SJSA1 (cell line): ENCODE data around the gene LACRT. TPM values are rescaled to one million over a fixed set of nuclear protein-coding genes. Genes with fewer than 3 reads are reported as not detected.
"Not testable (repeated sequence)": the region's sequence is repeated elsewhere in the genome, so short reads cannot be mapped to it uniquely, and the experiment has no call there.

Source experiments
- DNase-seq, 2 experiments: peaks; one replicate each; pipeline ENCODE4 v3.0.0-alpha.2; 2015 to 2020; ENCODE audit warnings: low spot score in 2 of 2, low read depth in 1 of 2
- H3K27ac ChIP-seq: fragments of 250-450 bp; sonication (Bioruptor Pico); 2 replicates; pipeline ENCODE4 v1.5.1; 2020; ENCODE audit warnings: mild to moderate bottlenecking, moderate library complexity
- H3K27me3 ChIP-seq: fragments of 250-450 bp; sonication (Bioruptor Pico); replicated peaks from 2 replicates; pipeline ENCODE4 v1.5.1; 2020; ENCODE audit warnings: mild to moderate bottlenecking, moderate library complexity
- H3K36me3 ChIP-seq: fragments of 250-450 bp; sonication (Bioruptor Pico); 2 replicates; pipeline ENCODE4 v1.5.1; 2020; ENCODE audit warnings: mild to moderate bottlenecking
- H3K4me1 ChIP-seq: fragments of 250-450 bp; sonication (Bioruptor Pico); replicated peaks from 2 replicates; pipeline ENCODE4 v1.6.1; 2021; ENCODE audit warnings: mild to moderate bottlenecking
- H3K4me3 ChIP-seq: fragments of 250-450 bp; sonication (Bioruptor Pico); 2 replicates; pipeline ENCODE4 v1.5.1; 2020; ENCODE audit warnings: mild to moderate bottlenecking
- H3K9me3 ChIP-seq: fragments of 250-450 bp; sonication (Bioruptor Pico); replicated peaks from 2 replicates; pipeline ENCODE4 v1.5.1; 2020; ENCODE audit warnings: mild to moderate bottlenecking
- total RNA-seq: library from RNA; depleted of rRNA; stranded (reverse); fragments of >200 nt; shearing (Covaris generic); gene quantifications from 2 replicates; pipeline ENCODE4 v1.2.3, GENCODE V29; 2014; rRNA removed

LACRT gene
- total RNA-seq = not detected in 2 replicates

- no peaks in the 10 kb centered on the region for H3K9me3 ChIP-seq
- no peak for DNase-seq
- no peak within 1 kb of the TSS for H3K27ac ChIP-seq
- 0 out of 2 replicates have a peak, but pooled peaks cover 3% of the 10 kb centered on the region for H3K27me3 ChIP-seq
- no peaks in the 10 kb centered on the region for H3K36me3 ChIP-seq
- H3K4me3 ChIP-seq = no peak within 1 kb of the TSS
- no peaks in the 10 kb centered on the region for H3K4me1 ChIP-seq
These were observed at the start of gene LACRT for GRCh38 chr12:54634795-54635194. LACRT (minus strand) TSS chr12:54634895; CDS start chr12:54634841, 54 bp downstream.

GRCh38 chr12:54683398-54683797 lies 48.7 kb upstream of the LACRT start:
- Histone ChIP-seq H3K4me1 (no peaks in the 10 kb centered on the region), H3K27ac (no peak overlapping the region), H3K27me3 (peaks cover 7% of the 10 kb centered on the region; the same call in 1 of the 2 replicates), H3K9me3 (no peaks in the 10 kb centered on the region), H3K36me3 (no peaks in the 10 kb centered on the region), H3K4me3 (no peak overlapping the region)
- DNase-seq = no peak

GRCh38 chr12:54682674-54683073 lies 48.0 kb upstream of the LACRT start:
- Histone ChIP-seq H3K36me3 (no peaks in the 10 kb centered on the region), H3K4me3 (no peak overlapping the region), H3K9me3 (no peaks in the 10 kb centered on the region), H3K27me3 (peaks cover 7% of the 10 kb centered on the region; the same call in 1 of the 2 replicates), H3K27ac (no peak overlapping the region), H3K4me1 (no peaks in the 10 kb centered on the region)
- no peak for DNase-seq

DNA sequence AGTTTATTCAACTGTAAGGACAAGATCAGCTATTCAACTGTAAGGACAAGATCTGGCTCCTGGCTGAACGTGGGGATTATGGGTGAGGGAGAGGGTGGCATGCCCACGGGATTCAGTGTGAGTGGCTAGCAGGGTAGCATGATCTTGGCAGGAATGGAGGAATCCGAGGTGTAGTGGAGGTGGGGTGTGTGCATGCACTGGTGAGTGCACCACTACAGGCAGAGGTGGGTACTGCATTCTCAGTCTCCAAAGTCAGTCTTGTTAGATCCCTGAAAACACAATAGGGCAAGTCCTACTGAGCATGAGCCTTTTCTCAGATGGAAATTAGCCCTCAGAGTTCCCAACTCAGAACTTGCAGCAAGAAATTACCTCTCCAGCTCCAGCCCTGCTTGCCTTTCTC lies 45.7 kb upstream of the LACRT start:
- peaks cover 7% of the 10 kb centered on the region; the same call in 1 of the 2 replicates for H3K27me3 ChIP-seq
- H3K4me3 ChIP-seq = no peak overlapping the region
- DNase-seq = no peak
- no peaks in the 10 kb centered on the region for H3K9me3 ChIP-seq
- H3K4me1 ChIP-seq = no peaks in the 10 kb centered on the region
- no peak overlapping the region for H3K27ac ChIP-seq
- no peaks in the 10 kb centered on the region for H3K36me3 ChIP-seq

- H3K36me3 ChIP-seq = no peaks in the 10 kb centered on the region
- no peaks in the 10 kb centered on the region for H3K4me1 ChIP-seq
- no peak overlapping the region for H3K4me3 ChIP-seq
- peaks cover 7% of the 10 kb centered on the region; the same call in 1 of the 2 replicates for H3K27me3 ChIP-seq
- no peak for DNase-seq
- H3K9me3 ChIP-seq = no peaks in the 10 kb centered on the region
- no peak overlapping the region for H3K27ac ChIP-seq
These were observed 43.4 kb upstream of the LACRT start for GRCh38 chr12:54678131-54678530.

DNA sequence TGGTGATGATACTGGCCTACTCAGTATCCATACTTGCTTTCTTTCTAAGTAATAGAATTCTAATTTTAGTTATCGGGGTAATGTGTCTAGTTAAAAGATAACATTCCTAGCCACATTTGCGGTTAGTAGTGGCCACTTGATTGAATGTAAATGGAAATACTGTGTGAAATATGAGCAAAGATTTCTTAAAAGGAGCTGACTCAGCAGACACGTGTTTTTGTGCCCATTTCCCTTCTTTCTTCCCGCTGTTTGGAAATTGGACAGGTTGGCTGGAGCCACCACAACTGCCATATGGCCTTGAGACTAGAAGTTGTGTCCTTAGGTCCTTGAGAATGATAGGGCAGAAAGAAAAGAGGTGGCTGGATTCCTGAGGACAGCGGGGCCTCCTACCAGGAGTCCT lies 33.2 kb upstream of the LACRT start:
- H3K27me3 ChIP-seq = no peaks in the 10 kb centered on the region
- H3K4me3 ChIP-seq = no peak overlapping the region
- no peaks in the 10 kb centered on the region for H3K4me1 ChIP-seq
- H3K27ac ChIP-seq = no peak overlapping the region
- H3K36me3 ChIP-seq = no peaks in the 10 kb centered on the region
- no peaks in the 10 kb centered on the region for H3K9me3 ChIP-seq
- DNase-seq = no peak

GRCh38 chr12:54666008-54666407 lies 31.3 kb upstream of the LACRT start:
- DNase-seq = no peak
- Histone ChIP-seq H3K4me1 (no peaks in the 10 kb centered on the region), H3K4me3 (no peak overlapping the region), H3K27me3 (no peaks in the 10 kb centered on the region), H3K9me3 (no peaks in the 10 kb centered on the region), H3K36me3 (no peaks in the 10 kb centered on the region), H3K27ac (no peak overlapping the region)

GRCh38 chr12:54665022-54665635 lies 30.4 kb upstream of the LACRT start:
- not testable (repeated sequence) for H3K9me3 ChIP-seq, H3K27ac ChIP-seq, H3K4me3 ChIP-seq, H3K36me3 ChIP-seq, H3K4me1 ChIP-seq, H3K27me3 ChIP-seq, DNase-seq

- Histone ChIP-seq H3K36me3 (no peaks in the 10 kb centered on the region), H3K4me3 (no peak overlapping the region), H3K27ac (no peak overlapping the region), H3K9me3 (no peaks in the 10 kb centered on the region), H3K4me1 (no peaks in the 10 kb centered on the region), H3K27me3 (no peaks in the 10 kb centered on the region)
- no peak for DNase-seq
These were observed 28.9 kb upstream of the LACRT start for GRCh38 chr12:54663603-54664002.

DNA sequence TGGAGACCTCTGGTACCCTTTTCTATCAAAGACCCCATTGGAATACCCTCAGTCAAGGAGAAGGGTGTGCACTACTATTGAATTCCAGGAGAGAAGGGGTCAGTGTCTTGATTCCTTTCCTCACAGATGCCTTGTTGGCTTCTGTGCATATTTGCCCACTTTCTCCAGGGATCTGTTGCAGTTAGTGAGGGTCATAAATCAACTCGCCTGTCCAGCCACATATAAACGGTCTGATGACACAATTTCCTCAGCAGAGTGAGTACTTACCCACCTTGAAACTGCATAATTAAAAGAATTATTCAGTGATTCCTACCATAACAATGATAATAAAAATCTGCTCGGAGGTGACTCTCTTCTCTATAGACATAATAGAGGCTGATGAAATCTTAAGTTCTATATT lies 27.3 kb upstream of the LACRT start:
- H3K4me3 ChIP-seq = no peak overlapping the region
- no peaks in the 10 kb centered on the region for H3K36me3 ChIP-seq
- H3K27ac ChIP-seq = no peak overlapping the region
- no peak for DNase-seq
- H3K4me1 ChIP-seq = no peaks in the 10 kb centered on the region
- H3K9me3 ChIP-seq = no peaks in the 10 kb centered on the region
- H3K27me3 ChIP-seq = no peaks in the 10 kb centered on the region

- Histone ChIP-seq H3K9me3 (no peaks in the 10 kb centered on the region), H3K27me3 (peaks cover 5% of the 10 kb centered on the region; the same call in 1 of the 2 replicates), H3K27ac (no peak overlapping the region), H3K4me3 (no peak overlapping the region), H3K36me3 (no peaks in the 10 kb centered on the region), H3K4me1 (peaks cover 7% of the 10 kb centered on the region; the same call in 1 of the 2 replicates)
- no peak for DNase-seq
These were observed 26.4 kb upstream of the LACRT start for GRCh38 chr12:54661048-54661447.

GRCh38 chr12:54660320-54660962 lies 25.7 kb upstream of the LACRT start:
- Histone ChIP-seq H3K27me3 (peaks cover 5% of the 10 kb centered on the region; the same call in 1 of the 2 replicates), H3K4me1 (peaks cover 7% of the 10 kb centered on the region; the same call in 1 of the 2 replicates), H3K27ac (no peak overlapping the region), H3K4me3 (no peak overlapping the region), H3K9me3 (no peaks in the 10 kb centered on the region), H3K36me3 (no peaks in the 10 kb centered on the region)
- no peak for DNase-seq

GRCh38 chr12:54658306-54659264 lies 23.9 kb upstream of the LACRT start:
- H3K9me3 ChIP-seq = no peaks in the 10 kb centered on the region
- H3K27me3 ChIP-seq = peaks cover 5% of the 10 kb centered on the region; the same call in 1 of the 2 replicates
- H3K4me3 ChIP-seq = no peak overlapping the region
- H3K4me1 ChIP-seq = peaks cover 7% of the 10 kb centered on the region; the same call in 1 of the 2 replicates
- DNase-seq = peak in 1 of 2 experiments; percentile 4
- H3K27ac ChIP-seq = no peak overlapping the region
- no peaks in the 10 kb centered on the region for H3K36me3 ChIP-seq
